Esophagus squamous epithelium (tissue), 5 donors: ENCODE measurements around the gene TMEM80. TPM values are rescaled to one million over a fixed set of nuclear protein-coding genes. Genes with fewer than 3 reads are reported as not detected.

Experiments used
- DNase-seq: peaks from one replicate; lab custom pipeline; 2025; lab: John Stamatoyannopoulos, UW
- H3K27ac ChIP-seq, 4 donors: fragments of 200-600 bp; sonication (generic); one replicate each; pipeline ENCODE4 v1.5.1; 2016 to 2019; ENCODE audit warnings: mild to moderate bottlenecking in 1 of 4
- H3K27me3 ChIP-seq, 4 donors: fragments of 200-600 bp; sonication (generic); 1 replicate in 3 of 4; 2 replicates in 1 of 4; pipeline versions ENCODE4 v1.5.1 to v1.6.0; 2017 to 2021; ENCODE audit warnings: antibody characterized with exemption in 1 of 4
- H3K36me3 ChIP-seq, 3 donors: fragments of 200-600 bp; sonication (generic); one replicate each; pipeline ENCODE4 v1.5.1; 2016 to 2019
- H3K4me1 ChIP-seq, 3 donors: fragments of 200-600 bp; sonication (generic); one replicate each; pipeline ENCODE4 v1.5.1; 2017 to 2019
- H3K4me3 ChIP-seq, 4 donors: fragments of 200-600 bp; sonication (generic); 1 replicate in 3 of 4; 2 replicates in 1 of 4; pipeline ENCODE4 v1.5.1; 2016 to 2019; ENCODE audit warnings: mild to moderate bottlenecking in 2 of 4, moderate library complexity in 1 of 4
- H3K9me3 ChIP-seq, 3 donors: fragments of 200-600 bp; sonication (generic); one replicate each; pipeline ENCODE4 v1.5.1; 2016 to 2019
- POLR2A ChIP-seq, 4 donors: fragments of 450-650 bp; IDR thresholded peaks; one replicate each; pipeline ENCODE4 v1.6.1; 2017; ENCODE audit warnings: antibody characterized with exemption in 4 of 4, mild to moderate bottlenecking in 4 of 4, moderate library complexity in 3 of 4
- WGBS, 2 donors: methylation state at CpG; one replicate each; pipeline ENCODE4 v1.1.5; 2018; 5-methylcytosine and 5-hydroxymethylcytosine counted together
- intact Hi-C: fragments of 100-400 bp; cut with DNase I; formaldehyde crosslinking; loops from one replicate; pipeline ENCODE4 v1.15.0; 2022
- total RNA-seq, 4 donors: library from RNA; depleted of rRNA; stranded (reverse); fragments of >200 nt; gene quantifications; one replicate each; pipeline ENCODE4 v1.1.0, GENCODE V29; 2016
- TF ChIP-seq, protein P1 (sequence below), 6 experiments: fragments of 450-650 bp in 4 of 6; fragments of 200-600 bp in 2 of 6; sonication (generic) in 2 of 6; IDR thresholded peaks; one replicate each; pipeline ENCODE4 v1.5.1; 2016 to 2019; ENCODE audit warnings: antibody characterized with exemption in 6 of 6, mild to moderate bottlenecking in 4 of 6, moderate library complexity in 4 of 6
- donor health status: DM: yes; HTN: yes; CAD: no.

TMEM80 gene
- total RNA-seq, 4 donors from 2014 or later = 16.1 to 55.3 (median 18.1) TPM

DNA sequence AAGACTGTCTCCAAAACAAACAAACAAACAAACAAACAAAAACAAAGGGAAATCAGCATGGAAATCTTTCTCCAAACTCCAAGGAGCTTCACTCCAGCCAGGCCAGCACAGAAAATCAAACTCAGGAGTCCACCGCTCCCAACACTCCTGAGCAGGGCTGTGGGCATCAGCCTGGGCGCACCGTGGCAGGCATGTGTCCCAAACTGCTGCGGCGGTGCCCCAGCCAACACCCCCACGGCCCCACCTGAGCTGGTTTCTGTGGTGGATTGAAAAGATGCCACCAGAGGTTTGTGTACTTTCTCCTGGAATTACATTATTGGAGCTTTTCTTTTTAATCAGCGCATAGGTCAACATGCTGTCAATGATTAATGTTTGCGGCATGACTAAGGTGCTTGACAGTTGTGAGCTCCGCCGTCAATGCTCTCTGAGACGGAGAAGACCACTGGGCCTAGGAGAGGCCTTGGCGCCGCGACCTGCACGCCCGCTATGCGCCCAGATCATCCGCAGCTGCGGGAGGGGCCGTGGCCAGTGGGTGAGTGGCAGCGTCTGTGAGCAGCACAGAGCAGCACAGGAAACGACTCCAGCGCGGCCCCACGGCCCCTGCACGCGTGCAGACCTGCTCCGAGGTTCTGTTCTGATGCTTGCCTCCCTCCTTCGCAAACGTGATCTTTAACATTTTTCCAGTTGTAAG is 40.4 kb upstream of the TMEM80 start:
- H3K4me1 ChIP-seq = peaks cover 0 to 21% (median 0%) of the 10 kb centered on the region in 3 donors
- WGBS, 2 donors = 85 to 90% methylated on average over 13 to 30 of the region's 30 CpGs
- intact Hi-C loops = no loop called here
- DNase-seq = no peak
- H3K27me3 ChIP-seq = no peaks in the 10 kb centered on the region
- peaks cover 7 to 94% (median 11%) of the 10 kb centered on the region in 3 donors for H3K36me3 ChIP-seq
- no peak for TF ChIP-seq POLR2A (IDR thresholded peaks at IDR 0.05)
- TF ChIP-seq, protein P1, sequence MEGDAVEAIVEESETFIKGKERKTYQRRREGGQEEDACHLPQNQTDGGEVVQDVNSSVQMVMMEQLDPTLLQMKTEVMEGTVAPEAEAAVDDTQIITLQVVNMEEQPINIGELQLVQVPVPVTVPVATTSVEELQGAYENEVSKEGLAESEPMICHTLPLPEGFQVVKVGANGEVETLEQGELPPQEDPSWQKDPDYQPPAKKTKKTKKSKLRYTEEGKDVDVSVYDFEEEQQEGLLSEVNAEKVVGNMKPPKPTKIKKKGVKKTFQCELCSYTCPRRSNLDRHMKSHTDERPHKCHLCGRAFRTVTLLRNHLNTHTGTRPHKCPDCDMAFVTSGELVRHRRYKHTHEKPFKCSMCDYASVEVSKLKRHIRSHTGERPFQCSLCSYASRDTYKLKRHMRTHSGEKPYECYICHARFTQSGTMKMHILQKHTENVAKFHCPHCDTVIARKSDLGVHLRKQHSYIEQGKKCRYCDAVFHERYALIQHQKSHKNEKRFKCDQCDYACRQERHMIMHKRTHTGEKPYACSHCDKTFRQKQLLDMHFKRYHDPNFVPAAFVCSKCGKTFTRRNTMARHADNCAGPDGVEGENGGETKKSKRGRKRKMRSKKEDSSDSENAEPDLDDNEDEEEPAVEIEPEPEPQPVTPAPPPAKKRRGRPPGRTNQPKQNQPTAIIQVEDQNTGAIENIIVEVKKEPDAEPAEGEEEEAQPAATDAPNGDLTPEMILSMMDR (IDR thresholded peaks at IDR 0.05) = no peak
- H3K27ac ChIP-seq = no peak overlapping the region
- H3K9me3 ChIP-seq = no peaks in the 10 kb centered on the region
- no peak overlapping the region for H3K4me3 ChIP-seq

DNA sequence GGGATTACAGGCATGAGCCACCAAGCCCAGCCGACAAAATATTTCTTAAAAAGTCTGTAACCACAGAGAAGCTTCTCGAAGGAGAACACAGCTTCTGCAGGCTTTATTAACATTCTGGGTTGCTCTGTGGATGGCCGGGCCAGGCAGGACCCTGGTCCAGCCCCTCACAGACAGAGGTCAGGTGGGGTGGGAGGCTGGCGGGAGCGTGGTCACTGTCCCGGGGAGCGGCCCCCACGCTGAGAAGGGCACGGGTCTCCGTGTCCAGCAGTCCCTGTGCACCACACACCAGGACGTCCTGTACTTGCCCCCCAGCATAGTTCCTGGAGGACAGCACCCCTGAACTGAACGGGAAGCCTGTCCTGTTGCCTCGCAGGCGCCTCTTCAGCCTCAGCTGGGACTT is 39.2 kb upstream of the TMEM80 start:
- intact Hi-C loops = no loop called here
- Histone ChIP-seq H3K4me1 (peaks cover 0 to 21% (median 0%) of the 10 kb centered on the region in 3 donors), H3K9me3 (no peaks in the 10 kb centered on the region), H3K36me3 (peaks cover 7 to 95% (median 14%) of the 10 kb centered on the region in 3 donors), H3K27me3 (no peaks in the 10 kb centered on the region), H3K4me3 (no peak overlapping the region), H3K27ac (no peak overlapping the region)
- DNase-seq = no peak
- no peak for TF ChIP-seq POLR2A (IDR thresholded peaks at IDR 0.05)
- TF ChIP-seq, protein P1 (IDR thresholded peaks at IDR 0.05) = no peak
- 95% methylated on average over 8 of the region's 14 CpGs; no CpG with 5 or more reads in 1 of the 2 donors for WGBS, 2 donors

DNA sequence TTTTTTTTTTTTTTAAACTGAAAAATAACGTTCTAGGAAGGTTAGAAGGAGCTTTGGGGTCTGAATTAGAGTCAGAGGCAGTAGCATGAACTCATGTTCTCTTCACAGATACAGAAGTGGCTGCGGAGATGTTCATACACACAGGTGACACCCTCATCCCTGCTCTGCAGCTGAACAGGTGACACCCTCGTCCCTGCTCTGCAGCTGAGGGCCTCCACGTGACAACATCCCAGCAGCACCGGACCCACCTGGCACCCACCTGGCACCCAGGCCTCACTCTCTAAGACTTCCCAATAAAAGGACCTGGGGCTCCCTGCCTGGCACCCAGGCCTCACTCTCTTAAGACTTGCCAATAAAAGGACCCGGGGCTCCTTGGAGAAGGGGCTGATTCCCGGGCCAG is 38.8 kb upstream of the TMEM80 start:
- DNase-seq = no peak
- 70 to 80% methylated on average over 2 to 3 of the region's 7 CpGs for WGBS, 2 donors
- no peak overlapping the region for H3K27ac ChIP-seq
- peaks cover 7 to 95% (median 14%) of the 10 kb centered on the region in 3 donors for H3K36me3 ChIP-seq
- TF ChIP-seq, protein P1 (IDR thresholded peaks at IDR 0.05) = no peak
- TF ChIP-seq POLR2A (IDR thresholded peaks at IDR 0.05) = no peak
- H3K4me1 ChIP-seq = peaks cover 0 to 21% (median 0%) of the 10 kb centered on the region in 3 donors
- no peaks in the 10 kb centered on the region for H3K9me3 ChIP-seq
- H3K27me3 ChIP-seq = no peaks in the 10 kb centered on the region
- intact Hi-C loops = no loop called here
- H3K4me3 ChIP-seq = no peak overlapping the region

DNA sequence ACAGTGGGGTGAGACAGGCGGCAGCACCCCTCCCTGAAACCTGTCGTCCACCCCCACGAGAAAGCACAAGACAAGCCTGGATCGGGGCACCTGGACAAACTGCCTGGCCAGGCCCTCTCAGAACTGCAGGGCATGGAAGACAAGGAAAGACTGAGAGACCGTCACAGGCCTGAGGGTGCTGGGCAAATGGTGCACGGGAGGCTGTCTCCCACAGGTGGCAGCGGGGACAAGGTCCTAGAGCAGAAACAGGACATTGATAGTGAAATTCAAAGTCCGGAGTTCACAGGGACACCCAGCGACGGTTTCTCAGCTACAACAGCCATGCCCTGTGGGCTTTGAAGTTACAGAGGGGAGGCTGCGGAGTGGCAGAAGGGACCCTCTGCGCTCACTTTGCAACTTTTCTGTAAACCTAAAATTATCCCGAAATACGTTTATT is 37.9 kb upstream of the TMEM80 start:
- intact Hi-C loops = no loop called here
- TF ChIP-seq, protein P1 (IDR thresholded peaks at IDR 0.05) = no peak
- TF ChIP-seq POLR2A (IDR thresholded peaks at IDR 0.05) = no peak
- H3K4me1 ChIP-seq = peaks cover 0 to 21% (median 0%) of the 10 kb centered on the region in 3 donors
- 60 to 69% methylated on average over 11 to 12 of the region's 14 CpGs for WGBS, 2 donors
- peak overlapping the region in 2 of 4 donors; percentile 18 to 31 for H3K27ac ChIP-seq
- no peak overlapping the region for H3K4me3 ChIP-seq
- no peak for DNase-seq
- no peaks in the 10 kb centered on the region for H3K27me3 ChIP-seq
- no peaks in the 10 kb centered on the region for H3K9me3 ChIP-seq
- H3K36me3 ChIP-seq = peaks cover 7 to 95% (median 14%) of the 10 kb centered on the region in 3 donors

DNA sequence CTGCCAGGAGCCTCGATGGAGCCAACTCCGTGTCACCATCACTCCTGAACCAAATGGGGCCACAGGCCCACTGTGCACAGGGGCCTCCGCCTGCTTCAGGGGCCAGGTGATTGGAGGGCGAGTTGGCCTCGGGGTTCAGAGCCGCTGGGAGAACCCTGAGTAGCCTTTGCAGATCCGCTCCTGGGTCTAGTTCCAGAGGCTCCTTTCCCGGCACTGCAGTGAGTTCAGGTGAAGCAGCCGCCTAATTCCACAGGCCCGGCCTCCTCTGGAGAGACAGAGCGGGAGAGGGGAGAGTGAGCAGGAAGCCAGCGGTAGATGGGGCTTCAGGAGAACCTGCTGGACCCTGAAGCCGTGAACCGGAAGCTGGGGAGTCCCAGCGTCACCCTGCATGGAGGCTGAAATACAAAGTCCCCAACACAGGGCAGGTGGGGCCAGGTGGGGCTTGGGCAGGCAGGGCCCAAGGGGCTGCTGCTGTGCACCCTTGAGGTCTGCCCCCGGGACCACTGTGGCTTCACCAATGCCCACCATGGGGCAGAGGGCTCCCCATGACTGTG is 36.0 kb upstream of the TMEM80 start:
- Histone ChIP-seq H3K36me3 (peaks cover 7 to 90% (median 14%) of the 10 kb centered on the region in 3 donors), H3K4me1 (peaks cover 0 to 21% (median 0%) of the 10 kb centered on the region in 3 donors), H3K9me3 (no peaks in the 10 kb centered on the region), H3K4me3 (no peak overlapping the region), H3K27ac (no peak overlapping the region), H3K27me3 (no peaks in the 10 kb centered on the region)
- no peak for DNase-seq
- intact Hi-C loops = loop anchor here (10.0 kb wide), 1 partner anchor 65 kb away; no protein-coding TSS in a partner anchor
- 75 to 78% methylated on average over 4 to 5 of the region's 16 CpGs for WGBS, 2 donors
- TF ChIP-seq POLR2A (IDR thresholded peaks at IDR 0.05) = no peak
- TF ChIP-seq, protein P1 (IDR thresholded peaks at IDR 0.05) = no peak
